Mesothelial cell of epicardium (in vitro differentiated cells): ENCODE data around the gene CEP112. TPM values are rescaled to one million over a fixed set of nuclear protein-coding genes. Genes with fewer than 3 reads are reported as not detected.

Experiments
- DNase-seq, 2 experiments: peaks; one replicate each; pipeline ENCODE4 v3.0.0; 2021; ENCODE audit warnings: low spot score in 2 of 2; ENCODE audit not compliant: unreplicated experiment in 2 of 2
- H3K27ac Mint-ChIP-seq: 2 replicates; pipeline ENCODE4 v1.8.0; 2021; ENCODE audit warnings: mixed read lengths
- H3K27me3 Mint-ChIP-seq: 2 replicates; pipeline ENCODE4 v1.8.0; 2021; ENCODE audit warnings: low read depth, mixed read lengths
- H3K36me3 Mint-ChIP-seq: 2 replicates; pipeline ENCODE4 v1.8.0; 2021; ENCODE audit warnings: mixed read lengths
- H3K4me1 Mint-ChIP-seq: 2 replicates; pipeline ENCODE4 v1.8.0; 2021; ENCODE audit warnings: mixed read lengths
- H3K4me3 Mint-ChIP-seq: 2 replicates; pipeline ENCODE4 v1.8.0; 2021; ENCODE audit warnings: mild to moderate bottlenecking, moderate library complexity, mixed read lengths
- H3K9me3 Mint-ChIP-seq: 2 replicates; pipeline ENCODE4 v1.8.0; 2021; ENCODE audit warnings: mixed read lengths
- total RNA-seq: library from RNA; stranded (reverse); gene quantifications from 3 replicates; pipeline ENCODE4 v1.2.1, GENCODE V29; 2021
- TF ChIP-seq, protein P1 (sequence below): fragments of 200-600 bp; sonication (generic); IDR thresholded peaks from one replicate; pipeline ENCODE4 v1.5.0; 2021; ENCODE audit warnings: antibody characterized with exemption; ENCODE audit not compliant: unreplicated experiment

The CEP112 gene
- total RNA-seq, 1 donor from 2014 or later, result 24.0 TPM

DNA sequence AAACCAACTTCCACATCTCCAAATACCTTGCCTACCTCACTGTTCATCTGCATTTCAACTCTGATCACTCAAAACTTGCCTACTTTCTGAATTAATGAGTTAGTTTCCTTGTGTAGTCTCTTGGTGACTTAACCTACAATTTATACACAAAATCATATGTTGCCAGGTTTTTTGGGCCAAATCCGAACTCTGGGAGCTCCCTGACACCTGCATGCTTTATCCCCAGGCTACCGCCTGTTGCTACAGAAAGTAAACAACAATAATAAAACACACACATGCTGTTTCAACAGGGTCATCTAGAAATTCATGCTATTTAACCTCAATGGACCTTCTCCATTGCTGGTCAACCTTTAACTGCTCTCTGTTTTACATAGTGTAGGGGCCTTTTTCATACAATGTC lies 526.0 kb downstream of the CEP112 start:
- Mint-ChIP-seq H3K4me3 (no peak overlapping the region), H3K27ac (no peak overlapping the region), H3K9me3 (peaks cover 5% of the 10 kb centered on the region), H3K27me3 (no peaks in the 10 kb centered on the region), H3K4me1 (peaks cover 15% of the 10 kb centered on the region), H3K36me3 (no peaks in the 10 kb centered on the region)
- TF ChIP-seq, protein P1, sequence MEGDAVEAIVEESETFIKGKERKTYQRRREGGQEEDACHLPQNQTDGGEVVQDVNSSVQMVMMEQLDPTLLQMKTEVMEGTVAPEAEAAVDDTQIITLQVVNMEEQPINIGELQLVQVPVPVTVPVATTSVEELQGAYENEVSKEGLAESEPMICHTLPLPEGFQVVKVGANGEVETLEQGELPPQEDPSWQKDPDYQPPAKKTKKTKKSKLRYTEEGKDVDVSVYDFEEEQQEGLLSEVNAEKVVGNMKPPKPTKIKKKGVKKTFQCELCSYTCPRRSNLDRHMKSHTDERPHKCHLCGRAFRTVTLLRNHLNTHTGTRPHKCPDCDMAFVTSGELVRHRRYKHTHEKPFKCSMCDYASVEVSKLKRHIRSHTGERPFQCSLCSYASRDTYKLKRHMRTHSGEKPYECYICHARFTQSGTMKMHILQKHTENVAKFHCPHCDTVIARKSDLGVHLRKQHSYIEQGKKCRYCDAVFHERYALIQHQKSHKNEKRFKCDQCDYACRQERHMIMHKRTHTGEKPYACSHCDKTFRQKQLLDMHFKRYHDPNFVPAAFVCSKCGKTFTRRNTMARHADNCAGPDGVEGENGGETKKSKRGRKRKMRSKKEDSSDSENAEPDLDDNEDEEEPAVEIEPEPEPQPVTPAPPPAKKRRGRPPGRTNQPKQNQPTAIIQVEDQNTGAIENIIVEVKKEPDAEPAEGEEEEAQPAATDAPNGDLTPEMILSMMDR, result no peak
- no peak for DNase-seq

DNA sequence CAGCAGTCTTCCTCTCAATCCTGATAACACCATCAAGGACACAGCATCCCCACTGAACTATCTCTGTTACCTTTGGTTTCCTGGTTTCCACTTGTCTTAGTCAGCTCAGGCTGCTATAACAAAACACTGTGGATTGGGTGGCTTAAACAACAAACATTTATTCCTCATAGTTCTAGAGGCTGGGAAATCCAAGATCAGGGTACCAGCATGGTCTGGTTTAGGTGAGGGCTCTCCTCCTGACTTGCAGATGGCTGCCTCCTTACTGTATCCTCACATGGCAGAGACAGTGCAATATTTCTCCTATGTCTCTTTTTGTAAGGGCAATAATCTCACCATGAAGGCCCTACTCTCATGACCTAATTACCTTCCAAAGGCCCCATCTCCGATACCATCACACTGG lies 527.2 kb downstream of the CEP112 start:
- H3K27ac Mint-ChIP-seq, result no peak overlapping the region
- H3K4me1 Mint-ChIP-seq, result peaks cover 15% of the 10 kb centered on the region
- DNase-seq, result no peak
- peaks cover 9% of the 10 kb centered on the region for H3K9me3 Mint-ChIP-seq
- H3K27me3 Mint-ChIP-seq, result no peaks in the 10 kb centered on the region
- H3K36me3 Mint-ChIP-seq, result no peaks in the 10 kb centered on the region
- TF ChIP-seq, protein P1, result no peak
- H3K4me3 Mint-ChIP-seq, result no peak overlapping the region

DNA sequence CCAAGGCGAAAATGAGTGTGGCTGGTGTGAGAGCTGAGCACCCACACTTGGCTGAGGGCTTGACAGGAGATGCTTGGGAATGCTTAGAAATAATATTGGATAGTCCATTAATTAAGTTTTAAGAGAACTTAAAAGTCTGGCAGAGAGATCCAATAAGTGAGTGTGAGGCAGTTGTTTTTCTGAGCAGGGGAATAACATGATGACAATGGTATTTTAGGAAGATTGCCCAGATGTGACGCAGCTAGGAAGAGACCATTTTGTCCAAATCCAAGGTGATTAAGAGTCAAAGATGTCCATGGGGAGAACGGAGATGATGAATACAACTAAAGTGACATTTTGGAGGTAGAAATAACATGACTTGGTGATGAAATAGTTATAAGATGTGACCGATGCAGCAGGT lies 527.7 kb downstream of the CEP112 start:
- H3K27ac Mint-ChIP-seq, result no peak overlapping the region
- no peaks in the 10 kb centered on the region for H3K27me3 Mint-ChIP-seq
- TF ChIP-seq, protein P1, result no peak
- peaks cover 17% of the 10 kb centered on the region for H3K4me1 Mint-ChIP-seq
- DNase-seq, result no peak
- H3K9me3 Mint-ChIP-seq, result peaks cover 9% of the 10 kb centered on the region
- no peak overlapping the region for H3K4me3 Mint-ChIP-seq
- H3K36me3 Mint-ChIP-seq, result no peaks in the 10 kb centered on the region

DNA sequence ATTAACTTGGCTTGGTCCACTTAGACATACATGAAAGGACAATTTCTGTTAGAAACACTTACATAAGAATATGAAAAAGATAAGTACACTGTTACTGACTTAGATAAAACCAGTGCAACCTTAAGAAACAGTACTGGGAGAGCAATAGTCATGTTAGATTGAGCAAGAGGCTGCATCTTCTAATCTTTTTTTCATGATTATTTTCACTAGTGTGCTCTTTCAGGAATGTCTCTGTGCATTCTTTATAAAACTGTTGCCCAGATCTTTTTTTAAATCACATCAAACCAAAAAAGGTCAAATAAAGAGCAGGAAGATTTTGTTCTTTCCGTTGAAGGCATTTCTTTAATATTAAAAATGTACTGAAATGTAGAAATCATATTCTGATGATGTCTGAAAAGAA lies 529.7 kb downstream of the CEP112 start:
- Mint-ChIP-seq H3K27ac (peak overlapping the region; percentile 31), H3K4me3 (no peak overlapping the region), H3K4me1 (peaks cover 16% of the 10 kb centered on the region), H3K36me3 (no peaks in the 10 kb centered on the region), H3K9me3 (peaks cover 9% of the 10 kb centered on the region), H3K27me3 (no peaks in the 10 kb centered on the region)
- TF ChIP-seq, protein P1, result no peak
- DNase-seq, result no peak

DNA sequence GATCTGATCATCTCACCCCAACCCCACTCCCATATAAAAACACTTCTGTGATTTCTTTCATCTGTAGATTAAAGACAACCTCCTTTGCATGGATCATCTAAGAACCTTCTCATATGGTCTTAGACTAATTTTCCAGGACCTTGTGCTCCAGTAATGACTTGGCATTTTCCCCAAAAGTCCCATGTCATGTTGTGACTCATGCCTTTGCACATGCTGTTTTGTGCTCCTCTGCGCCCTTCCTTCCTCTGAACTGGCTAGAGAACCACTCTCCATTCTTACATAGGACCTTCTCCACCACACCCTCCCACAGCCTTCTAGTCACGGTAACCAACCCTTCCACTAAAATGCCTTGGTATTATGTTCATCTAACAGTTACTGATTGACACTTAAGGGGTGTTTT lies 531.0 kb downstream of the CEP112 start:
- Mint-ChIP-seq H3K4me1 (peaks cover 15% of the 10 kb centered on the region), H3K27me3 (no peaks in the 10 kb centered on the region), H3K27ac (no peak overlapping the region), H3K9me3 (peaks cover 9% of the 10 kb centered on the region), H3K36me3 (no peaks in the 10 kb centered on the region), H3K4me3 (no peak overlapping the region)
- DNase-seq, result no peak
- TF ChIP-seq, protein P1, result no peak

DNA sequence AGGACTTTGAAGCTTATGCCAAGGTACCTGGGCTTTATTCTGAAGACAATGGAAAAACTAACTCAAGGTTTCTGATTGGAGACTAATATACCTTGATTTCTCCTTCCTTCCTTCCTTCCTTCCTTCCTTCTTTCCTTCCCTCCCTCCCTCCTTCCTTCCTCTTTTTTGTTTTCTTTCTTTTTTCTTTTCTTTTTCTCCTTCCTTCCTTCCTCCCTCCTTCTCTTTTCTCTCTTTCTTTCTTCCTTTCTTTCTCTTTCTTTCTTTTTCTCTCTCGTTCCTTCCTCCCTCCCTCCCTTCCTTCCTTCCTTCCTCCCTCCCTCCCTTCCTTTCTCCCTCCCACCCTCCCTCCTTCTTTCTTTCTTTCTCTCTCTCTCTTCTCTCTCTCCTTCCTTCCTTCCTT lies 531.9 kb downstream of the CEP112 start:
- Mint-ChIP-seq H3K9me3 (peaks cover 9% of the 10 kb centered on the region), H3K4me3 (no peak overlapping the region), H3K36me3 (no peaks in the 10 kb centered on the region), H3K27ac (no peak overlapping the region), H3K27me3 (no peaks in the 10 kb centered on the region), H3K4me1 (peaks cover 15% of the 10 kb centered on the region)
- DNase-seq, result no peak
- TF ChIP-seq, protein P1, result no peak
